NCI-H128 (cell line): ENCODE measurements around the gene MAPK7.
A peak's percentile ranks its signal among the peaks of the same experiment; 100 is the strongest.

Source experiments
- DNase-seq: peaks from one replicate; lab custom pipeline; 2025; ENCODE audit not compliant: unreplicated experiment; lab: John Stamatoyannopoulos, UW

MAPK7 gene

GRCh38 chr17:19362277-19363113, 15.8 kb upstream of the MAPK7 start, which contains the start of gene B9D1:
Gene B9D1 (minus strand): TSS chr17:19362723. CDS start chr17:19362569, 154 bp downstream.
- DNase-seq: peak; percentile 80

DNA sequence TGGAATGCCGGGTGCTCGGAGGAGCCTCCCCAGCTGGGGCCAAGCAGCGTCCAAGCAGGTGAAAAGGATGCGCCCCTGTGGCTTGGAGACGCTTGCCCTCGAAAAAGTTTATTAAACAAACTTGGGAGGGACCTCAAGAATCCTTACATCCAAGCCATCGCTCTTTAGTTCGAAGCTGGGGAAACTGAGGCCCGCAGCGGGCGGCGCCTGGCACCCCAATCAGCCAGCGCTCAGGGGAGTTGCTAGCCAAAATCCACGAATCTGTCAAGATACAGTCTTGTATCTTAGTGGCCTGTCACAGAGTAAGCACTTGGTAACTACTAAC, 15.2 kb upstream of the MAPK7 start:
- no peak for DNase-seq

DNA sequence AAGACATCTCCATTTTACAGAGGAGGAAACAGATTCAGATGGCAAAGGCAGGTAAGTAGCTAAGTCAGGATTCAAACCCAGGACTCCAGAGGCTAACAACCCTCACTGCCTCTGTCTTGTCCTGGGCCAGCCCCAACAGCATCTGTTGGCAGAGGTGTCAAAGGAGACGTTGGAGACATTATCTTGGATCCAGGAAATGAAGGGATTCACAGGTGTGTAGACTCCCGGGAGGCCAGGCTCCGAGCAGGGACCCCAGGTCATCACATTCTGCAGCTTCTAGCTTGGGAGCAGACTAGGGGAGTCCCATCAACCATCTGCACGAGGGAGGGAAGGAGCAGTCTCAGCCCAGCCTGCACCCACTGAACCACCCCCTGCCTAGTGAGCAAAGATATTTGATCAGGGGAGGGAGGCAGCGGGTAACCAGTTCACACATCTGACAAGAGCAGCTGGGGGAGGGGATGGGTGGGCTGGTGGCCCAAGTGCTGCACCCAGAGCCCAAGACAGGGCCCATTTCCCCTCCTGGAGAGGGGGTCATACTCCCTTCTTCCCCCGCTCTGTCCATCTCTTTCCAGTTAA, 14.8 kb upstream of the MAPK7 start:
- DNase-seq: no peak

GRCh38 chr17:19364699-19365498, 13.4 kb upstream of the MAPK7 start:
- DNase-seq: no peak

- no peak for DNase-seq
These were observed 12.8 kb upstream of the MAPK7 start for GRCh38 chr17:19365499-19365817.

DNA sequence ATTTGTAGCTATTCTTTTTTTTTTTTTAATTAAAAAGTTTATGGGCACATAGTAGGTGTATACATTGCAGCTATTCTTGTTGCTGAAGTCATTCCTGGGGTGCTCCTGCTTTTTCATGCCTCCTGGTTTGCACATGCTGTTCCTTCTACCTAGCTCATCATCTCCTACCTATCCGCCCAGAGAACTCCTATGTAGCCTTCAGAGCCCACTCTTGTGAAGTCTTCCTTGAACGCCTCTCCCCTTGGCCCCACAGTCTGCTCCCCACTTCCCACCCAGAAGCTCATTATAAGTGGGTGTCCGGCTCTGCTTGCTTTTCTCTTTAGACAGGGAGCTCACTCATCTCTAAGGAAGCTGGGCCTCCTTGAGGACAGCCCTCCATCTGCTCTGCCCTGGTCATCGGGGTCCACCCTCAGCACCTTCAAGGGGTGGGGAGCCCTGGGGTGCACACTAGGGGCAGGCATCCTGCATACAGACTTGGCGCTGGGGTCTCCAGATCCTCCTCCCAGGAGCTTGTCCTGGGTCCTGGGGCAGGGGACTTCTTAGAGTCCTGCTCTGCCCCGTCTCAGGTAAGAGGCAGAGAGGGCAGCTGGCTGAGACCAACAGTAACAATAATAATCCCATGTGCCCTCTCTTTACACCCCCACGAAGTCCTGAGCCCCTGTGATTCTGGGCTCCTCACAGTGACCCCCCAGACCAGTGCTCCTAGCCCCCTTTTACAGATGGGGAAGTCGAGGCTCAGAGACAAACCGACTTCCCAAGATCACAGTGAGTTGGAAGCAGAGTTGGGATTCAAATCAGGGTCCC, 12.3 kb upstream of the MAPK7 start:
- no peak for DNase-seq

DNA sequence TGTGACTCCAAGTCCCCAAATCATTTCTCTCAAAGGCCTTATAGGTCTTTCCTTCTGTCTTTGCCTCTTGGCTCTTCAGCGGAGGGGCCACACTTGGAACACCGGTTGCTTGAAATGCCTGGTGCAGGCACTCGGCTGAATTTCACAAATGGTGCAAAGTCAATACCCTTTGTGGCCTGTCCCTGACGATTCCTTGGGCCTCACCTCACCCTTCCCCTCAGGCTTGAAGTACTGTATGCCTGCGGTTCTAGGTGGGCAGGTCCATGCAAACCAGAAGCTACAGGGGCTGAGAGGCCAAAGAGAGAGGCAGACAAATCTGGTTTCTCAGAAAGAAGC, 11.7 kb upstream of the MAPK7 start:
- no peak for DNase-seq

- DNase-seq: no peak
These were observed 10.1 kb upstream of the MAPK7 start for GRCh38 chr17:19368229-19368628.

DNA sequence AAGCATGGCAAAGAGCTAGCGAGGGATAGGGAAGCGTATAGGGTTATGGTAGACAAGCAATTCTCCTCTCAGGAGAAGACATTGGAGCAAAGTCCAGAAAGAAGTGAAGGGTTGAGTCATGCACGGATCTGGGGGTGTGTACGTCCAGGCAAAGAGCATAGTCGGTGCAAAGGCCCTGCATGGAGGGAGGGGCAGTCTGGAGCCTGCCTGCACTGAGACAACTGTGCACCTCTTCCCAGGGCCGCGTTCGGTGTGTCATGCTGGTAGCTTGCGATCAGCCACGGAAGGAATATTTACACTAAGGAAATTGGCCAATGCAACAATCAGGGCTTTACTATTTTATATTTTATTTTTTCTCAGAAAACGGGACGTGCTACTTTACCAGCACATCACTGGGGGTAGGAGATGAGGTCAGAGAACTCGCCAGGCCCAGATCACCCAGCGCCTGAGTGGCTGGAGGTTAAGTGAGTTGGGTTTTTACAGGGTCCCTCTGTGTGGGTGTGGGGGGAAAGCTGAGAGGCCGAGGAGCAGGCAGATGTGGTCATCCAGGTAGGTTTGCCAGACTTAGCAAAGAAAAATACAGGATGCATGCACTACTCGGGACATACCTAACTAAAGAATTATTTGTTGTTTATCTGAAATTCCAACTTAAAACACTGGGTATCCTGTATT, 9.1 kb upstream of the MAPK7 start:
- DNase-seq: no peak

- no peak for DNase-seq
These were observed 8.3 kb upstream of the MAPK7 start for GRCh38 chr17:19369846-19370492.

DNA sequence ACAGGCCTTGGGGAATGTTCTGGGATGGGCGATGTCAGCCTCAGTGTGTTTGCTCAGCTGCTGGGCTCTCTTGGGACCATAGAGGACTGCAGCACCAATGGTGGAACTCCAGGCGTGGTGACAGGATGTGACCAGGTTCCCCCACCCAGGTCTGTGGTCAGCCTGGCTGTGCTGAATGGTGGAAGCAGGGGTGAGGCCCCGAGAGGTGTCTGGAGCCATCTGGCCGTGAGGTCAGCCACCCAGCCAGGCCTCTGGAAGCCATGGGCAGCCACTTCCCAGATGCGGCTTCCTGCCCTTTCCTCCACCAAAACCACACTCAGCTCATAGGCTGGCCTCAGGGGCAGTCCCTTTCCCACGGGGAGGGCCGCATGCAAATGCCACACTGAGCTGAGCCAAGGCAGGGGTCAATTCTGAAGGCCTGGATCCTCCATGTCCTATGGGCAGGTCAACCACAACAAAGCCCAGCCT, 7.8 kb upstream of the MAPK7 start:
- no peak for DNase-seq

DNA sequence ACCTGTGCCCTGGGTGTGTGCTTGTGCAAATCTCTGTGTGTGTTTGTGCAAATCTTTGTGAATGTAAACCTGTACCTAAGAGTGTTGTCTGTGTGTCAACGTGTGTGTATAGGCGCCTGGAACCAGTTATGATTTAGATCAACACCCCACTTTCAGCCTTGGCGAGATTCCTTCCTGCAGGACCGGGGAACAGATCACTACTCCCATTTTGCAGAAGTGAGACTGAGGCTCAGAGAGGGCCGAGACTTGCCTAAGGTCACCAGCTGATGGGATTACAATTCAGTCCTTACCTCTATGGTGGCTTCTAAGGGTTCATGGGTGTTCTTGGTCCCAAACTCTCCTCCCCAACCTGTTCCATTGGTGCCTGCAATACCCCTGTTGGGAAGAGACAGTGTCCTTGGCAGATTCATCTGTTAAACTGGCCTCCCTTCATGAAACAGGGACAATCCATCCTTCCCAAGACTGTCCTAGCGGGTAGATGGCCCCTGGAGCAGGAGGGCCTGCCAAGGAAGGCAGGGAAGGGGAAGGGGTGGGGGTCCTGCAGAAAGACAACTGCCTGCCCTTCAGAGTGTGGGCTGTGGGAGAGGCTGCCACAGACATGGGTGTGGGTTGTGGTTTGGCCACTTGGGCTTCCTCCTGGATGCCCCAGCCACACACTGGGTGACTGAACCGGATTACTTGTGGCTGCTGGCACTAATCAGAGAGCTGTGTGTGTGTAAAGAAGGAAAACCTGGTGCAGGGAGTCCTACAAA, 6.9 kb upstream of the MAPK7 start:
- DNase-seq: no peak

DNA sequence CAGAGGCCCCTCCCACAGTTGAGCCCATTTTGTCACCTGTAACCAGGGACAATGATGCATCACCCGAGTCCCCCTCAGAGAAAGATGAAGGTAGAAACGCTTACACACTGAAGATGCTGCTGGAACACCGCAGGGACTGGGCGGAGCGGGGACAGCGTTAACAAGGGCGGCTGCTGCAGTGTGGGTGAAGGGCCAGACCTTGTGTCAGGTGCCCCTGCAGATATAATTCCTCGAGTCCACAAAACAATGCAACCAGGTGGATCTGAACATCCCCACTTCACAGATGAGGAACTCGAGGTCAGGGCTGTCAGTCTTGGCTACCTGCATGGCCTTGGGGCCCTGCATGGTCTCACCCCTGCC, 6.3 kb upstream of the MAPK7 start:
- no peak for DNase-seq

DNA sequence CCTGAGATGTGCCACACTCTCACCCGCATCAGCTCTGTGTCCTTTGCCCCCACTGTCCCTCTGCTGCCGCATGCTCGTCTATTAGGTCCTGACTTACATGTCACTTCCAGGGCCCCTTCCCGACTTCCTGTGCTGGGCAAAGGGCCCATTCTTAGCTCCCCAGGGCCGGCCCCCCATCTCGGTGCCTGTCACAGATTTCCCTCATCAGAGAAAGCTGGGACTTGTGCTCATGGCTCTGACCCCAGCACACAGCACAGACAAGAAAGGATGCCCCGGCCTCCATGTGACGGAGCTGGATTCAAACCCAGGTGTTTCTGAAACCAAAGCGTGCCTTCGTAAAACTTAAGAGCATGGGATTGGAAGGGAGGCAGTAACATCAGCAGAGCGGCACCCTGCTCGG, 5.9 kb upstream of the MAPK7 start:
- DNase-seq: no peak

- no peak for DNase-seq
These were observed 5.3 kb upstream of the MAPK7 start for GRCh38 chr17:19372866-19373504.

- DNase-seq: no peak
These were observed 4.2 kb upstream of the MAPK7 start for GRCh38 chr17:19374136-19374535.

DNA sequence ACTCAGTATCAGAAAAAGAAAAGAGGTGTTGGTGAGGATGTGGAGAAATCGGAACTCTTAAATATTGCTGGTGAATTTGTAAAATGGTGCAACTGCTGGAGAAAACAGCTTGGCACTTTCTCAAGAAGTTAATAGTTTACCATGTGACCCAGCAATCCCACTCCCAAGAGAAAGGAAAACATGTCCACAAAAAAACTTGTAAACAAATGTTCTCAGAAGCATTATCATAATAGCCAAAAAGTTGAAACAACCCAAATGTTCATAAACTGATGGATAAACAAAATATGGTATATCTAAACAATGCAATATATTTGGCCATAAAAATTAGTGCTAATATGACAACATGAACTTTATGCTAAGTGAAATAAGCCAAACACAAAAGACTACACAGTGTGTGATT, 2.6 kb upstream of the MAPK7 start:
- DNase-seq: no peak

DNA sequence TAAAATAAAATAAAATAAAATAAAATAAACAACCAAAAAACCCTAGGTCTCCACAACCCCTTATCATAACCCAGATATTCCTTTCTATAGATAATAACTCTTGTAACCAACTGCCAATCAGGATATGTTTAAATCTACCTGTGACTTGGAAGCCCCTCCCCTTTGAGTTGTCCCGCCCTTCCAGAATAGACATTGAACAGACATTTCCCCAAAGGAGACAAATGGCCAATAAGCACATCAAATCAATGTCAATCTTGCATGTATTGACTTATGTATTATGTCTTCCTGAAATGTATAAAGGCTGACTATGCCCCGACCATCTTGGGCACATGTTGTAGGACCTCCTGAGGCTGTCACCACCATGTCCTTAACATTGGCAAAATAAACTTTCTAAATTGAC, 1.5 kb upstream of the MAPK7 start:
- no peak for DNase-seq
